MG63 (cell line): ENCODE data around the gene ZNF385B. TPM values are rescaled to one million over a fixed set of nuclear protein-coding genes. Genes with fewer than 3 reads are reported as not detected.
A peak's percentile ranks its signal among the peaks of the same experiment; 100 is the strongest.

Experiments
- DNase-seq: peaks from one replicate; pipeline ENCODE4 v3.0.0-alpha.2; 2020
- H3K27me3 ChIP-seq: fragments of 250-450 bp; sonication (Bioruptor Pico); 2 replicates; pipeline ENCODE4 v1.5.1; 2020; ENCODE audit warnings: mild to moderate bottlenecking, moderate library complexity
- H3K36me3 ChIP-seq: fragments of 250-450 bp; sonication (Bioruptor Pico); 2 replicates; pipeline ENCODE4 v1.5.1; 2020; ENCODE audit warnings: mild to moderate bottlenecking, moderate library complexity
- H3K4me3 ChIP-seq: fragments of 250-450 bp; sonication (Bioruptor Pico); 2 replicates; pipeline ENCODE4 v1.5.1; 2020; ENCODE audit warnings: mild to moderate bottlenecking, moderate library complexity
- H3K9me3 ChIP-seq: fragments of 250-450 bp; sonication (Bioruptor Pico); 2 replicates; pipeline ENCODE4 v1.5.1; 2020; ENCODE audit warnings: mild to moderate bottlenecking, moderate library complexity
- total RNA-seq: library from RNA; depleted of rRNA; stranded (reverse); fragments of >200 nt; shearing (Covaris generic); gene quantifications from 2 replicates; pipeline ENCODE4 v1.2.3, GENCODE V29; 2014; ENCODE audit warnings: low replicate concordance

Gene ZNF385B
- total RNA-seq, 1 experiment from 2014 or later: not detected

DNA sequence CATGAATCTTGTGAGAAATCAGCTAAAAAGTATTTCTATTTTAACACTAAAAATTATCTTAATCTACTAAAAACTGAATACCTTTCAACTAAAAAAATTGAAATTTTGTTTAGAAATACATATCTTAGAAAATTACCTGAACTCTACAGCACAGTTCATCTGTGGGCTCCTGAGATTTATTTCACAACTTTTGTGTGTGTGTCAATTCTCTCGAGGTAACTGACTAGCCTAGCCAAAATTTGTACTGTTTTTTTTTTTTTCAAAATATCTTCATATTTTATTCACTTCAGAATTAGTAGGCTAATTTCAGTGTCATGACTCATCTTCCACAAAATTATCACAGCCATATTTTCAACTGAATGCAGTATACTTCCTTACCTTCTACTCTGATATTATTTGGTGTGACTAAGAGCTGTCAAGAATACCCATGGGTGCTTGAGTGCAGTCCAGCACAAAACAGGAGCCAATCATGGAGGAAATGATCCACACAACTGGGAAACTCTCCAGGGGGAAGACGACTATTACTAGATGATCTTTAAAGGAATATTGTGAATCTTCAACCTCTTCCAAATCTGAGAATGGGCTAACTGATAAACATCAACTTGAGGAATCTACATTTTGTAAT, 174.6 kb downstream of the ZNF385B start:
- H3K36me3 ChIP-seq: no peaks in the 10 kb centered on the region
- H3K4me3 ChIP-seq: no peak overlapping the region
- peak; percentile 66 for DNase-seq
- no peaks in the 10 kb centered on the region; the same call in 1 of the 2 replicates for H3K9me3 ChIP-seq
- no peaks in the 10 kb centered on the region for H3K27me3 ChIP-seq

DNA sequence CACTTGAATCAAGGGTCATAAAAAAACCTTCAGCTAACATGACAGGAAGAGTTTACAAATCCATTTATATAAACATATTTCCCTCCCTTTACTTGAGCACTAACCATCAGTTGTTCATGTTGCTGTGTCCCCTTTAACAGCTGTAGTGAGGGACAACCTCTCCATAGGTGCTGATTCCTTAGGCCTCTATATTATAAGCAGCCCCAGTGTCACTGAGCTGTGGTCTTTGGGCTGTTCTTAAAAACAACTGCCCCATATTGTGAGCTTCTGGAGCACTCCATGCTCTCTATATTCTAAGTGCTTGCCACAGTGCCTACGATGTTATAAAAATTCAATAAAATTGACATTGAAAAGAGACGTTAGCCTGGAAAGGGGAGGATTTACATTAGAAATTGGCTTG, 175.3 kb downstream of the ZNF385B start:
- DNase-seq: no peak
- no peak overlapping the region for H3K4me3 ChIP-seq
- no peaks in the 10 kb centered on the region for H3K36me3 ChIP-seq
- no peaks in the 10 kb centered on the region for H3K27me3 ChIP-seq
- H3K9me3 ChIP-seq: no peaks in the 10 kb centered on the region; the same call in 1 of the 2 replicates

DNA sequence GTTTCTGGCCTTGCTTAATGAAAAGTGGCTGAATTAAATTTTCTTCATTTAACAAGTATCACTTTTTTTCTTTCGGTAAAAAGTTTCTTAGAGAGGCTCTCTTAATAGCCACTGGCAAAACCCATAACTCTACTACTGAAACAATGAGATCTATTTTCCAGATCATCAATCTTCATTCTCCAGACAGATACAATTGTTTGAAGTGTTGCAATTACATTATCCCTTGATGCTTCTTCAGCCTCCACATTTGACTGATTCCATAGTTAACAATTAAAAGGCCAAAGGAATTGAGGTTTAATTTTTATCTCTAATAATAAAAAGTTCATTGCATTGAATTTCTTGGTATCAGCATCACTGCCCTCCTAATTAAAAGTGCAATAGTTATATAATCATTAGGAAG, 176.3 kb downstream of the ZNF385B start:
- Histone ChIP-seq H3K4me3 (no peak overlapping the region), H3K9me3 (no peaks in the 10 kb centered on the region; the same call in 1 of the 2 replicates), H3K27me3 (no peaks in the 10 kb centered on the region), H3K36me3 (no peaks in the 10 kb centered on the region)
- DNase-seq: no peak

DNA sequence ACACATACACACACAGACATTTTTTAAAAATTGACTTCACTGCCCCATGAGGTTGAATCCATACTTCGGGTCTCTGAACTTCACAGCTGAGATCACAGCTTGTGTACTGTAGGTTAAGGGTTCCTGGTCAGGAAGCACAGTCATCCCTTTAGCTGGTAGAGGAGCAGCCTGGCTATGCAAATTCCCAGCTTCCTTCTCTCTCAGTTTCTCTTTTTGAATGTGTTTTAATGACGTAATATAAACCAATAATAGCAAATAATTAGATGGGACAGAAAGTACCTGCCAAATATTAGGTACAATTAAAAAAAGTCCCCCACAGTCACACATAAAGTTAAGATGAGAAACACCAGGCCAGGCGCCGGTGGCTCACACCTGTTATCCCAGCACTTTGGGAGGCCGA, 178.7 kb downstream of the ZNF385B start:
- H3K4me3 ChIP-seq: no peak overlapping the region
- H3K9me3 ChIP-seq: no peaks in the 10 kb centered on the region; the same call in 1 of the 2 replicates
- H3K27me3 ChIP-seq: no peaks in the 10 kb centered on the region
- H3K36me3 ChIP-seq: no peaks in the 10 kb centered on the region
- no peak for DNase-seq

DNA sequence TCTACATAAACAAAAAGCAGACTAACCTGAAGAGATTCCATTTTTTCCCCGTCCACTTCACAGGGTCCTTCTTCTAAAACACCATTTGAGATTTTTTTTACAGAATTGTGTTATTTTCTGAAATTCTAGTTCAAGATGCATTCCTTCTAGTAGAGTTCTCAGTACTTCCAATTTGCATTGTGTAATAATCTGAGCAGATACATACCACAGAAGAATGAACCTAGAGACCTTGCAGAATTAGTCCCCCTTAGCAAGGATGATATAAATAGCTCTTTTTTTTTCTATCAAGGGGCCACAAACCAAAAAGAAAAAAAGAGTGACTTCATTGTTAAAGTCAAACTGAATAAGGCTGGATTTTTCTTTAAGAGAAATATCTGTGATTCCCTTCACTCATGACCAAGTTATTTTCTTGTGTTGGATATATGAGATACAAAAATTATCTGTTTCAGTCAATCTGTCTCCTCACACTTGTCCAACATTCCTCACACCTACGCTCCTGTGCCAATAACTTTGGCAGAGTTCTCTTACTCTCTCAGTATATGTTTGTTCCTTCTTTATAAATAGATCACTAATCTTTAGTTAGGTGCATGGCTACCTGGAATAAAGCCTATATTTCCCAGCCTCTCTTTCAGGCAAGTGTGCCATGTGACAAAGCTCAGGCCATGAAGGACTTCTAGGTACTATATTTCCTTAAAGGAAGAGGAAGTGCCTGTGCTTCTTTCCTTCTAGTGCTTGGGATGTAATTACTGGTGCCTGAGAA, 183.5 kb downstream of the ZNF385B start:
- Histone ChIP-seq H3K27me3 (no peaks in the 10 kb centered on the region), H3K9me3 (no peaks in the 10 kb centered on the region), H3K4me3 (no peak overlapping the region), H3K36me3 (no peaks in the 10 kb centered on the region)
- no peak for DNase-seq

DNA sequence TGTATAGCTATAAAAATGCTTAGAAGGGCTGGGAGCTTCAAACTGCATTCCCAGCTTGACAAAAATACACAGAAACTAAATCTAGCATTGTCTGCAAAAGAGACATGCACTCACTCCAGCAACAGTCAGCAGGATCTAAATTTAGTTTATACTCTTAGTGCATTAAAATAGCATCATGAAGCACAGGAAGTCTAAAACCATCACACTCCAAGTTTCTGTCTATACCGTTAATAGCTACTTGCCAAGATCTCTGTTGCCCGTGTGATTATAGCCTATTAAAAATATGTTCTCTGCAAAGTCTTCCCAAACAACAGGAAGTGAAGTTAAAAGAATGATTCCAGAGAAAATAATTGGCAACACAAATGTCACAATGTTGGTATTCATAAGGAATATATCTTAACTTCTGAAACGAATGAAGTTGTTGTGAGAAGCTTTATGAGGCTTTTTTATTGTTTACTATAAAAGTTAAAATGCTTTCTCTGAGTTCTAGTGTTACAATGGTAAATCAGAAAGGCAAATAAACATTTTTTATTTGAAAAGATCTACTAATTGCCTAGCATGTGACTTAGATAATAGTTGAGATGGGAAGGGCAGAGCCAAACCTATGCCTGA, 184.2 kb downstream of the ZNF385B start:
- Histone ChIP-seq H3K27me3 (no peaks in the 10 kb centered on the region), H3K9me3 (no peaks in the 10 kb centered on the region), H3K4me3 (no peak overlapping the region), H3K36me3 (no peaks in the 10 kb centered on the region)
- DNase-seq: no peak

DNA sequence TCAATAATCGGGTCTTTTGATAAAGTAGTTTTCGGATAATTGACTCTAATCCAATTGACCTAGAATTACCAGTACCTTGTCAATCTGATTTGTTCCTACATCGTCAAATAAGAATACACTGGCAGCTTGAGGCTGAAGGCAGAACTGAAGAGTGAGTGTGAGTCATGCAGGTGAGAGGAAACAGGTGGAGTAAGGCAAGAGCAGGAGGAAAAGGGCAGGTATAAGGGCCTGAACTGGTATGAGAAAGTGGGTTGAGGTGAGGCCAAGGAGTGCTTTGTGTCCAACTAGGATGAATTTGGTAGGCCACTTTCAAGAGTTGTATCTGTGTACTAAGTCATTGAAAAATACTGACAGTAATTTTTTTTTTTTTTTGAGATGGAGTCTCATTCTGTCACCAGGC, 186.0 kb downstream of the ZNF385B start:
- Histone ChIP-seq H3K4me3 (no peak overlapping the region), H3K27me3 (no peaks in the 10 kb centered on the region), H3K36me3 (no peaks in the 10 kb centered on the region), H3K9me3 (no peaks in the 10 kb centered on the region)
- no peak for DNase-seq

DNA sequence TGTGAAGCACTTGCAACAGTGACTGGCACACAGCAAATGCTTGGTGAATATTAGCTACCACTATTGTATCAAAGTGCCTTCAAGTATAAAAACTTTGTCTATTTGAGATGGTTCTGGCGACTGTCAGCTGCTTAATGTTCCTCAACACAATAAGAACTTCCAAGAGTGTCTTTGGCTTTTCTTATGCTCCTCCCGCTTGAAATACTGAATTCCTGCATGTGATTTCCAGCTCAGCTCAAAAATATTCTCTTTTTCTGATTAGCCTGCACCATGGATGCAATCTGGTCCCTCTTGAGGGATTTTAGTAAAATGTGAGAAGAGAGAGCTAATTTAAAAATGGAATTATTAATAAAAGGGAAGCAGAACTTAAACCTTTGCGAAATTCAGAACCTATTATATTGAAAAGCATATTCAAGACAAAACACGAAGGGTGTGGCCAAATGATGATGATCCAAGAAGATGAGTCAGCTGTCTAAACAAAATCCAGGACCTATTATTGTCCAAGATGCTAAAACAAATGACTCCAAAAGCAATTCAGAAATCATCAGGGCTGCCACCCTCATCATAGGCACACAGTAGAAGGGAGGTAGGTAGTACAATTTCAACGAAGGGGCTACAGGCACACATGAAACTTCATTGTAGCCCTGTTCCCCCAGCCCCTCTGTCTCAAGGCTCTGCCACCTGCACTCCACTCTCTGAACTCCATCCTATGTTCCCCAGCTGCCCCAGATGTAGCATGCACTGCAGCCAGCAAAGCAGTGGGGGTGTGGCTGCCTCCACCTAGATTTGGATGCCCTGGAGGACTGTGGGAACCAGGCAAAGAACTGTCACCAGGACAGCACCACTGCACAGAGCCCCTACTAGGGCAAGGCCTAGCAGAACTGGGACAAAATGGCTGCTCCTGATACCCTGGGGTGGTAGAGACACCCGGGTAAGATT, 190.1 kb downstream of the ZNF385B start:
- no peak for DNase-seq
- no peaks in the 10 kb centered on the region for H3K36me3 ChIP-seq
- H3K27me3 ChIP-seq: no peaks in the 10 kb centered on the region
- no peak overlapping the region for H3K4me3 ChIP-seq
- no peaks in the 10 kb centered on the region for H3K9me3 ChIP-seq

DNA sequence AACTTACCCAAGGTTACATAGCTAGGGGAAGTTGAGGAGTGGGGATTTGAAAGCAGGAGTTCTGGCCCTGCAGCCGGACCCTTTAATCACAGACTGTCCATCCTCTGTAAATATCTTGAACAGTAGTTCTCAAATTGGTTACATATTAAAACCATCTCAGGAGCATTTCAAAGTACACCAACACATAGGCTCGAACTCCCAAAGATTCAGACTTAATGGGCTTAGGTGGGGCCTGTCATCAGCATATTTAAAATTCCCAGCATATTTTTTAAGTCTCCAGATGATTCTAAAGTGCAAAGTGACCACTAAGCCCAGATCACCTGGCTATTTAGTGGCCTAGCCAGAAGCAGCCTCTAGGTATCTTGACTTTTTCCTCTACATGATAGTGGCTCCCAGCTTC, 192.2 kb downstream of the ZNF385B start:
- H3K27me3 ChIP-seq: no peaks in the 10 kb centered on the region
- H3K9me3 ChIP-seq: no peaks in the 10 kb centered on the region
- H3K4me3 ChIP-seq: no peak overlapping the region
- H3K36me3 ChIP-seq: no peaks in the 10 kb centered on the region
- no peak for DNase-seq

DNA sequence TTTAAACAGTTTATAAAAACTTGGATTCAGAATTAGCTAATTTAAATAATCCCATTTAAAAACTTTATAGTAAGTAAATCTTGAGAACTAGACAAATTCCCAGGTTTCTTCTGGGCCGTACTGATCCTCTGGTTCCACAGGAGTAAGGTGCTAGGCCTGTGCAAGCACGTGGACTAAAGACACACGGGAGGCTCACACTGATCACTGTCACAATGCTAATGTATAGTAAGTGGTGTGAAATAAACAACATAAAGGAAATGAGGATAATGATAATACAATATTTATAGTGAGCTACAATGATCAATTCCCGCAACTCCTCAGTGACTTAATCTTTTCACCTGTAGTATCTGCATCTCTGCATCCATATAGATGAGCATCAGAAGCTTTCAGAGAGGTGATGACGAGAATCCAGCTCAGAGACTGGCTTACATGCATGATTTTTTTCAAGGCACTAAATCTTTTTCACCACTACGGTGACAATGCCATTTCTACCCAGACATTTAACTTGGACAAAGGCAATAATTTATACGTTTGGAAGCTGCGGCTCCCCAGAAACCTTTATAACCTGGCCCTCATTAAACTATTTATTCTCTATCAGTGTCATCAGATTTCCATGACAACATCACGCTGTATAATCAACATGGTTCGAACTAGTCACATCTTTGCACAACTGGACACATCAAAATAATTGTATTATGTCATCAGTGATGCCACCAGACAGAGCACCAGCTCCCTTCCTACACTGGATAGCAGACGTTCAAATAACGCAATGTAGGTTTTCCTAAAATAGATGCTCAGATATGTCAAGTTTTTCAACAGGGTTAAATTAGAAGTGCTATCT, 196.2 kb downstream of the ZNF385B start:
- DNase-seq: no peak
- Histone ChIP-seq H3K9me3 (no peaks in the 10 kb centered on the region), H3K4me3 (no peak overlapping the region), H3K27me3 (no peaks in the 10 kb centered on the region), H3K36me3 (no peaks in the 10 kb centered on the region)

DNA sequence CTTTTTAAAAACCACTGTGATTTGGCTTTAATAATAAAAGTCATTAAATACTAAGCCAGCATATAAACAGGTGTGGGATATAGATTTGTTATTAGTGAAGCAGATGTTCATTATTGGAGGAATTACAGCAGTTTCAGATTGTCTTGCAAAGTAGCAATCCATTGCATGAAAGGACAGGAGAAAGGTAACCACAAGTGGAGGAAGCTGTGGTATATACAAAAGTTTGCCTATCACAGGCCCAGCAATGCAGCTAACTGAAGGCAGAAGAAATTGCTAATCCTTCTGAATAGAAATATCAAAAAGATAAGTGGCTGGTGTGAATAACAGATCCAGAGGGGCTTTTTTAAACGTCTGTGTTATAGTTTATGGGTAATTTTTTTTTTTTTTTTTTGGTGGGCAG, 199.4 kb downstream of the ZNF385B start:
- DNase-seq: no peak
- no peaks in the 10 kb centered on the region for H3K9me3 ChIP-seq
- H3K4me3 ChIP-seq: no peak overlapping the region
- H3K27me3 ChIP-seq: no peaks in the 10 kb centered on the region
- no peaks in the 10 kb centered on the region for H3K36me3 ChIP-seq

DNA sequence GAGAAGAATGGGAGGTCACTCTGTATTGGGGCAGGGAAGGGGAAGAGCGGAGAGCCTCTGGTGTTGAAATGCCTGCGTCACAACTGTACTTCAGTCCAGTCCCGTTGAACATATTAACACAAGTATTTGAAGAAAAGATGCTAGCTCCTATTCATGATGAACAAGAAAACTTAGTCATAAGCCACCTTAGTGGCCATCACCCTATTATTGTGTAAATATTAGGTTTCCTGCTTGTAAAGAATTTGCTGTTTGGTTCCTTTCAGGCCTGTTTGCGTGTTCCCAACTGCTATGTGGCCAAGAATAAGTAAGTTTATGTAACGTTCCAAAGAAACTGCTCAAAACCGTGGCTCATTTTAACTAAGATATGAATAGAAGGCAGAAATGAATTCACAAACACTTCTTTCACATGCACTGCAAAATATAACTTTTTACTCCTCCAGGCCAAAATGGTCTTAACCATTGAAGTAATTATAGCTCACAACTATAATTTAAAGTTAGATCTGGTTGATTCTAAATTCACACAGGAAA, 204.3 kb downstream of the ZNF385B start:
- Histone ChIP-seq H3K4me3 (no peak overlapping the region), H3K27me3 (no peaks in the 10 kb centered on the region), H3K9me3 (no peaks in the 10 kb centered on the region), H3K36me3 (no peaks in the 10 kb centered on the region)
- no peak for DNase-seq

DNA sequence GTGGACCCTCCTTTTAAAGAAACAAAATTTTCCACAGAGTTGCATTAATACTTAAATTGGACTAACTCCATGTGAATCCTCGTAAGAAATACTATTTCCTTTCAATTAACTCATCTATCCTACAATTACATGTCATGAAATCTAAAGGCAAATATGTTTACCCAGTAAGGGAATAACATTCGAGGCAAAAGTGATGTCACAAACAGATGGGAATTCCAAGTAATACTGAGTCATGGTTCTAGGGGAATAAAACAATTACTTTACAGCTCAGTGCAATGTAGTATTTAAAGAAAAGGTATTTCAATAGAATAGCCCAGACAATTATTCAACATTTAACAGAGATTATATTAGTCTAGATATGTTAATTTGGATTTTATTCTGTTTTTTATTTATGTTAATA, 205.8 kb downstream of the ZNF385B start:
- no peak for DNase-seq
- Histone ChIP-seq H3K4me3 (no peak overlapping the region), H3K36me3 (no peaks in the 10 kb centered on the region), H3K27me3 (no peaks in the 10 kb centered on the region), H3K9me3 (no peaks in the 10 kb centered on the region)

DNA sequence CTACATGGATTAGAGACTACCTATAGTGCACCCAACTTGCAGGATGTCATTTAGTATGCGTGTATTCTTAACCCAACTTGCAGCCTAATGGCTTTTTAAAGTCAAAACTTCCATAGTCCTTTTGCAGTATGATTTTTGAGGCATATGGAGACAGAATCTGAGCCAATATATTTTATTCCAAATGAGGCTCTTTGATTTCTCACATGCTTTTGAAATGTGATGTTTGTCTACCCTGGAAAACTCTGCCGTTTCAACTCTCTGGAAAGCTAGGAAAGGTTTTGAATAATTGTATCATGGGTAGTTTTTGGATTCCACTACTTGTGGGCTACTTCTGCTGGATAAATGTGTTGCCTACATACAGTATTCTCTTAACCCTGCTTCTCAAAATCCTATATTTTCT, 206.6 kb downstream of the ZNF385B start:
- Histone ChIP-seq H3K9me3 (no peaks in the 10 kb centered on the region), H3K36me3 (no peaks in the 10 kb centered on the region)

DNA sequence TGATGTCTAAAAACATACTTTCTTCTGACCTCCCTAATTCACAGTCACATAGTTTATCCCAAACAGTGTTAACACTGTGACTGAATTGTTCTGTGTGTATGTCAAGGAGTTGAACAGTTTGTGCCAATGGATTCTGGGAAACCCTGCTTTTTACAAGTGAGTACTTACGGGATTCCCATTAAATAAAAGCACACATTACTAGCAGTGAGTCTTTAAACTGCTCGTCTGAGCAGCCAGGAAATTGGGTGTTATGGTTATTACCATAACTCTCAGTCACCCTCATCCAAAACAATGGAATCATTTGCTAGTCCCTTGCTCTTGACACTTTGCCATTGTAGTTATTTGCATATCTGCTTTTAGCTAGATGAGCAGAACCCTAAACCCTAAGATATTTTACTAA, 209.1 kb downstream of the ZNF385B start:
- no peaks in the 10 kb centered on the region for H3K36me3 ChIP-seq
- no peak overlapping the region for H3K4me3 ChIP-seq
- H3K27me3 ChIP-seq: no peaks in the 10 kb centered on the region
- H3K9me3 ChIP-seq: no peaks in the 10 kb centered on the region
- DNase-seq: no peak

More for the DNA sequence above, 206.6 kb downstream of the ZNF385B start:
- Histone ChIP-seq H3K4me3 (no peak overlapping the region), H3K27me3 (no peaks in the 10 kb centered on the region)
- DNase-seq: no peak

DNA sequence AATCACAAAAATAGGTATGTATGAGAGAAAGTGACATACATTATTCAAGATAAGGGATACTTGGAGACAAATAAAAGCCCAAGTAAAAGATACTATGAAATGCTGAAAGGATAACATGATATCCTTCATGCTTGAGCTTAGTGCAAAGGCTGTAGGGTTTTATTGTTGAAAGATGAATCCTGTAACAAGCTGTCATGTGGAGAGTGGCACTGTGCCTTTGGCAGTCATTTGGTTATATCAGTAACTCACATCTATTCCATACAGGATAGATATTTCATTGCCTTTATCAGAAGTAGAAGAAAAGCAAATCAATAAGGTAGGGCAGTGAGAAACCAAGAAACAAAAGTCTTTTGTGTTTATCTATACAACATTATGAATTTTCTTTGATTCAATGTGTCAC, 211.0 kb downstream of the ZNF385B start:
- no peak for DNase-seq
- no peaks in the 10 kb centered on the region for H3K27me3 ChIP-seq
- no peaks in the 10 kb centered on the region for H3K9me3 ChIP-seq
- no peak overlapping the region for H3K4me3 ChIP-seq
- H3K36me3 ChIP-seq: no peaks in the 10 kb centered on the region
